HG03097 (cell line): ENCODE measurements around the gene BLOC1S1.

Experiments
- ATAC-seq: cut with Tn5 transposase; IDR thresholded peaks from one replicate; pipeline ENCODE4 v1.9.1; 2021; ENCODE audit not compliant: unreplicated experiment, low FRiP score

Gene BLOC1S1

GRCh38 chr12:55715833-55716581, at the start of gene BLOC1S1:
Gene BLOC1S1 (plus strand): TSS chr12:55716046. CDS start chr12:55716052, 6 bp downstream.
- ATAC-seq, result peak; percentile 87

GRCh38 chr12:55666508-55666907, 49.3 kb upstream of the BLOC1S1 start:
- ATAC-seq, result no peak

GRCh38 chr12:55670276-55670675, 45.6 kb upstream of the BLOC1S1 start:
- ATAC-seq, result no peak

GRCh38 chr12:55671746-55672145, 44.1 kb upstream of the BLOC1S1 start:
- ATAC-seq, result no peak

GRCh38 chr12:55673638-55674037, 42.2 kb upstream of the BLOC1S1 start:
- peak; percentile 80 for ATAC-seq

GRCh38 chr12:55675666-55676065, 40.2 kb upstream of the BLOC1S1 start:
- no peak for ATAC-seq

- ATAC-seq, result no peak
Observed at GRCh38 chr12:55676707-55677106, 39.1 kb upstream of the BLOC1S1 start.

- no peak for ATAC-seq
Observed at GRCh38 chr12:55679691-55680090, 36.2 kb upstream of the BLOC1S1 start.

- no peak for ATAC-seq
Observed at GRCh38 chr12:55681142-55682077, 34.4 kb upstream of the BLOC1S1 start.

- no peak for ATAC-seq
Observed at GRCh38 chr12:55682087-55682796, 33.6 kb upstream of the BLOC1S1 start.

- ATAC-seq, result no peak
Observed at GRCh38 chr12:55683676-55684075, 32.2 kb upstream of the BLOC1S1 start.

GRCh38 chr12:55684761-55685370, 31.0 kb upstream of the BLOC1S1 start:
- ATAC-seq, result no peak

GRCh38 chr12:55685671-55686070, 30.2 kb upstream of the BLOC1S1 start:
- ATAC-seq, result no peak

GRCh38 chr12:55686366-55687010, 29.4 kb upstream of the BLOC1S1 start:
- no peak for ATAC-seq

GRCh38 chr12:55687746-55688145, 28.1 kb upstream of the BLOC1S1 start:
- no peak for ATAC-seq

GRCh38 chr12:55688716-55689655, 26.9 kb upstream of the BLOC1S1 start:
- ATAC-seq, result no peak

- ATAC-seq, result no peak
Observed at GRCh38 chr12:55692631-55693322, 23.1 kb upstream of the BLOC1S1 start.
